ENCODE data around the gene GALNT14. TPM values are rescaled to one million over a fixed set of nuclear protein-coding genes. Genes with fewer than 3 reads are reported as not detected.

Gene GALNT14
- total and polyA plus RNA-seq, 2 donors (not counting 1 experiment from before 2014, with no cell fraction given) = 3.1 to 6.2 TPM

DNA sequence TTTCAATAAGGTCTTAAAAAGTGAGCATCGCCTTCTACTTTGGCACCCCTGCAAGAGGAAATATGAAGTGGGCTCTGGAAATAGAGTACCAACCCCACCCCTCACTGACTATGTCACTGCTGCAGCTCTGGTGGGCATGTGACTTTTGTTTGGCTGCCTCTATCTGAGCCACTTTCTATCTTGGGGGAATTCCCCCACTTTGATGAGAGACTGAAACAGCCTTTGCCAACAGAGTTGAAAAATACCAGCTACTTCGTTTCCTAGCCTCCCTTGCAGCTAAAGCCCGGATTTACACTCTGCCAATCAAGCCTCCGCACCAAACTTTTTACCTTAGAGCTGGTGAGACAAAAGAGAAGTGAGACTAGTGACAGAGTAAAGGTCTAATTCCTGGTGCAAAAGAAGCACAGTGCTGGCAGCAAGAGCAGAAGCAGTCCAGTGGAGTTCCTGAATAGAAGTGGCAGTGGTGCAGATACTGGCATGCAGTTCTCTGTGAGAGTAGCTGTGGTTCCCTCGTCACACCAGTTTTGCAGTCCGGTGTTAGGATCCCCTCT is 12.0 kb upstream of the GALNT14 start:
- peaks cover 3 to 25% (median 15%) of the 10 kb centered on the region in 3 donors for H3K9me3 ChIP-seq (ENCODE audit: control extremely low read depth in 1 of 3, control insufficient read depth in 2 of 3, insufficient read depth in 1 of 3, low read length in 2 of 3)
- peak overlapping the region; percentile 59 for H3K27ac Mint-ChIP-seq
- H3K79me2 ChIP-seq (ENCODE audit: control insufficient read depth, insufficient read depth, low read length) = no peaks in the 10 kb centered on the region
- H3K9ac ChIP-seq (ENCODE audit: low read length) = no peak overlapping the region
- POLR2A ChIA-PET = no interaction called here
- CTCF ChIA-PET = interaction anchor here (1.0 to 1.4 kb wide), 4 partner anchors 12 to 183 kb away, joined by 3 to 5 read pairs (median 4); partner anchors contain the start of gene GALNT14
- no peaks in the 10 kb centered on the region for H3K27me3 Mint-ChIP-seq
- peak overlapping the region in 1 of 2 donors; percentile 35 for H3K27ac ChIP-seq (ENCODE audit: low read length in 2 of 2)
- peaks cover 2% of the 10 kb centered on the region for H3K9me3 Mint-ChIP-seq (ENCODE audit: insufficient read depth)
- intact Hi-C loops (cut with micrococcal nuclease) = no loop called here
- no peaks in the 10 kb centered on the region for H3K4me1 ChIP-seq (ENCODE audit: control insufficient read depth in 2 of 2, insufficient read depth in 2 of 2, low read length in 2 of 2)
- DNase-seq = no peak
- H3K36me3 ChIP-seq (replicated peaks in 1 of 2; ENCODE audit: control extremely low read depth in 1 of 2, control insufficient read depth in 1 of 2, extremely low read depth in 1 of 2, insufficient read depth in 2 of 2, low read length in 1 of 2) = no peaks in the 10 kb centered on the region
- no peak overlapping the region for H3K4me2 ChIP-seq (replicated peaks; ENCODE audit: low read depth, low read length, poor library complexity, severe bottlenecking)
- ATAC-seq (ENCODE audit: low read depth) = peak; percentile 31
- H3K4me1 Mint-ChIP-seq = peaks cover 8% of the 10 kb centered on the region
- TF ChIP-seq EZH2 (IDR thresholded peaks at IDR 0.05; ENCODE audit: borderline replicate concordance, insufficient read depth, low read depth, low read length, poor library complexity, severe bottlenecking) = no peak
- TF ChIP-seq, protein P1, sequence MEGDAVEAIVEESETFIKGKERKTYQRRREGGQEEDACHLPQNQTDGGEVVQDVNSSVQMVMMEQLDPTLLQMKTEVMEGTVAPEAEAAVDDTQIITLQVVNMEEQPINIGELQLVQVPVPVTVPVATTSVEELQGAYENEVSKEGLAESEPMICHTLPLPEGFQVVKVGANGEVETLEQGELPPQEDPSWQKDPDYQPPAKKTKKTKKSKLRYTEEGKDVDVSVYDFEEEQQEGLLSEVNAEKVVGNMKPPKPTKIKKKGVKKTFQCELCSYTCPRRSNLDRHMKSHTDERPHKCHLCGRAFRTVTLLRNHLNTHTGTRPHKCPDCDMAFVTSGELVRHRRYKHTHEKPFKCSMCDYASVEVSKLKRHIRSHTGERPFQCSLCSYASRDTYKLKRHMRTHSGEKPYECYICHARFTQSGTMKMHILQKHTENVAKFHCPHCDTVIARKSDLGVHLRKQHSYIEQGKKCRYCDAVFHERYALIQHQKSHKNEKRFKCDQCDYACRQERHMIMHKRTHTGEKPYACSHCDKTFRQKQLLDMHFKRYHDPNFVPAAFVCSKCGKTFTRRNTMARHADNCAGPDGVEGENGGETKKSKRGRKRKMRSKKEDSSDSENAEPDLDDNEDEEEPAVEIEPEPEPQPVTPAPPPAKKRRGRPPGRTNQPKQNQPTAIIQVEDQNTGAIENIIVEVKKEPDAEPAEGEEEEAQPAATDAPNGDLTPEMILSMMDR (IDR thresholded peaks at IDR 0.05) = no peak
- no peak overlapping the region for H3K4me3 Mint-ChIP-seq
- no peaks in the 10 kb centered on the region for H3K27me3 ChIP-seq (replicated peaks in 1 of 4; ENCODE audit: control extremely low read depth in 1 of 4, control insufficient read depth in 3 of 4, insufficient read depth in 4 of 4, low read length in 3 of 4)
- H3K4me3 ChIP-seq (ENCODE audit: control extremely low read depth in 1 of 5, extremely low read depth in 1 of 5, insufficient read depth in 1 of 5, low read depth in 2 of 5, low read length in 4 of 5) = no peak overlapping the region
- no peaks in the 10 kb centered on the region for H4K20me1 ChIP-seq (ENCODE audit: control insufficient read depth, insufficient read depth, low read length, poor library complexity, severe bottlenecking)
- H2AFZ ChIP-seq (ENCODE audit: insufficient read depth, low read depth, low read length, poor library complexity, severe bottlenecking) = no peak overlapping the region
- WGBS (ENCODE audit: insufficient coverage) = 75% methylated on average over 2 of the region's 6 CpGs

DNA sequence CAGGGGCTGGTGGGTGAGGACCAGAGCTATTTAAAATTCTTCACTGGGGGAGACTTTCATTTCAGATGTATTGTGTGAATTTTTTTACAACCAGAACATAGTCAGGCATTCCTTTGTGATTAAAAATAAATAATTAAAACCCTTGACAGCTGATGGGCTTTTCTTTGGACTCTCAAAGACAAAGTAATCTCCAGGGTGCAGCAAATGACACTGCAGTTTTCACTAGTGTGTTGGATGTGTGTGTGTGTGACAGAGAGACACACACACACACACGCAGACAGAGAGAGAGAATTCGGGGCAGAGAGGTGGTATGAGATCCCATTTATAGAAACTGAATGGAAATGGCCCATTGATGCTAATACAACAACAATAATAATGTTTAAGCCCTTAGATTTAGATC is 10.3 kb upstream of the GALNT14 start:
- TF ChIP-seq, protein P1 (IDR thresholded peaks at IDR 0.05) = no peak
- no peak for TF ChIP-seq EZH2 (IDR thresholded peaks at IDR 0.05; ENCODE audit: borderline replicate concordance, insufficient read depth, low read depth, low read length, poor library complexity, severe bottlenecking)
- no peaks in the 10 kb centered on the region for H3K27me3 ChIP-seq (replicated peaks in 1 of 4; ENCODE audit: control extremely low read depth in 1 of 4, control insufficient read depth in 3 of 4, insufficient read depth in 4 of 4, low read length in 3 of 4)
- no peaks in the 10 kb centered on the region for H3K4me1 ChIP-seq (ENCODE audit: control insufficient read depth in 2 of 2, insufficient read depth in 2 of 2, low read length in 2 of 2)
- no peak for ATAC-seq (ENCODE audit: low read depth)
- H3K27ac Mint-ChIP-seq = no peak overlapping the region
- H3K27me3 Mint-ChIP-seq = no peaks in the 10 kb centered on the region
- H3K4me1 Mint-ChIP-seq = peaks cover 8% of the 10 kb centered on the region
- CTCF ChIA-PET = interaction anchor here (1.7 kb wide), 1 partner anchor 23 kb away, joined by 4 read pairs; no protein-coding TSS in a partner anchor
- peaks cover 3 to 25% (median 15%) of the 10 kb centered on the region in 3 donors for H3K9me3 ChIP-seq (ENCODE audit: control extremely low read depth in 1 of 3, control insufficient read depth in 2 of 3, insufficient read depth in 1 of 3, low read length in 2 of 3)
- POLR2A ChIA-PET = no interaction called here
- intact Hi-C loops (cut with micrococcal nuclease) = no loop called here
- DNase-seq = no peak
- no peak overlapping the region for H3K4me3 ChIP-seq (ENCODE audit: control extremely low read depth in 1 of 5, extremely low read depth in 1 of 5, insufficient read depth in 1 of 5, low read depth in 2 of 5, low read length in 4 of 5)
- H3K9me3 Mint-ChIP-seq (ENCODE audit: insufficient read depth) = peaks cover 2% of the 10 kb centered on the region
- H3K4me3 Mint-ChIP-seq = no peak overlapping the region
- no peaks in the 10 kb centered on the region for H3K36me3 ChIP-seq (replicated peaks in 1 of 2; ENCODE audit: control extremely low read depth in 1 of 2, control insufficient read depth in 1 of 2, extremely low read depth in 1 of 2, insufficient read depth in 2 of 2, low read length in 1 of 2)
- no peak overlapping the region for H2AFZ ChIP-seq (ENCODE audit: insufficient read depth, low read depth, low read length, poor library complexity, severe bottlenecking)
- no peaks in the 10 kb centered on the region for H4K20me1 ChIP-seq (ENCODE audit: control insufficient read depth, insufficient read depth, low read length, poor library complexity, severe bottlenecking)
- no peak overlapping the region for H3K27ac ChIP-seq (ENCODE audit: low read length in 2 of 2)
- no peaks in the 10 kb centered on the region for H3K79me2 ChIP-seq (ENCODE audit: control insufficient read depth, insufficient read depth, low read length)
- H3K9ac ChIP-seq (ENCODE audit: low read length) = no peak overlapping the region
- WGBS (ENCODE audit: insufficient coverage) = no CpG with 5 or more reads among the region's 2 CpGs
- H3K4me2 ChIP-seq (replicated peaks; ENCODE audit: low read depth, low read length, poor library complexity, severe bottlenecking) = no peak overlapping the region

All from B cell (primary cell).